Karpas-422 (cell line): Measurements from ENCODE around the gene SDCBP2. TPM values are rescaled to one million over a fixed set of nuclear protein-coding genes. Genes with fewer than 3 reads are reported as not detected.
A peak's percentile ranks its signal among the peaks of the same experiment; 100 is the strongest.

ENCODE experiments used
- DNase-seq: peaks from one replicate; pipeline ENCODE4 v3.0.0-alpha.2; 2015
- H2AFZ ChIP-seq: fragments of 200-600 bp; sonication (generic); 2 replicates; pipeline ENCODE4 v1.6.1; 2014; ENCODE audit warnings: antibody characterized with exemption, low read length, mixed read lengths
- H3K27ac ChIP-seq: fragments of 200-600 bp; sonication (generic); 2 replicates; pipeline ENCODE4 v1.5.1; 2014; ENCODE audit warnings: mild to moderate bottlenecking, low read length, moderate library complexity
- H3K27me3 ChIP-seq: fragments of 200-600 bp; sonication (generic); 2 replicates; pipeline ENCODE4 v1.6.1; 2014; ENCODE audit warnings: low read length, mixed read lengths
- H3K36me3 ChIP-seq: fragments of 200-600 bp; sonication (generic); 2 replicates; pipeline ENCODE4 v1.6.1; 2014; ENCODE audit warnings: low read length, mixed read lengths; ENCODE audit not compliant: insufficient read depth
- H3K4me1 ChIP-seq: fragments of 200-600 bp; sonication (generic); 2 replicates; pipeline ENCODE4 v1.6.1; 2014; ENCODE audit warnings: mild to moderate bottlenecking, low read length, mixed read lengths
- H3K4me2 ChIP-seq: fragments of 200-600 bp; sonication (generic); 2 replicates; pipeline ENCODE4 v1.6.1; 2014; ENCODE audit warnings: low read length, low read depth, mild to moderate bottlenecking; ENCODE audit not compliant: poor library complexity, severe bottlenecking
- H3K4me3 ChIP-seq: fragments of 200-600 bp; sonication (generic); 2 replicates; pipeline ENCODE4 v1.5.1; 2014; ENCODE audit warnings: mild to moderate bottlenecking, antibody characterized with exemption, low read length, mixed read lengths
- H3K79me2 ChIP-seq: fragments of 200-600 bp; sonication (generic); 2 replicates; pipeline ENCODE4 v1.6.1; 2014; ENCODE audit warnings: mild to moderate bottlenecking, low read length, mixed read lengths
- H3K9ac ChIP-seq: fragments of 200-600 bp; sonication (generic); 2 replicates; pipeline ENCODE4 v1.6.0; 2014; ENCODE audit warnings: low read length
- H3K9me2 ChIP-seq: fragments of 200-600 bp; sonication (generic), shearing (Covaris generic); replicated peaks from 2 replicates; pipeline ENCODE4 v1.6.0; 2014; ENCODE audit warnings: mild to moderate bottlenecking, low read length, moderate library complexity; ENCODE audit not compliant: insufficient read depth
- H3K9me3 ChIP-seq: fragments of 300-700, 200-600 bp; sonication (generic); 2 replicates; pipeline ENCODE4 v1.6.1; 2014; ENCODE audit warnings: low read length, mixed read lengths
- H4K20me1 ChIP-seq: fragments of 200-600 bp; sonication (generic); 2 replicates; pipeline ENCODE4 v1.6.1; 2014; ENCODE audit warnings: mild to moderate bottlenecking, antibody characterized with exemption, low read length, low read depth; ENCODE audit not compliant: insufficient read depth
- total RNA-seq: library from RNA; depleted of rRNA; stranded (reverse); fragments of >200 nt; shearing (Covaris generic); gene quantifications from 2 replicates; pipeline ENCODE4 v1.2.3, GENCODE V29; 2014; ENCODE audit warnings: low replicate concordance

Gene SDCBP2
- total RNA-seq, 1 experiment from 2014 or later = not detected

DNA sequence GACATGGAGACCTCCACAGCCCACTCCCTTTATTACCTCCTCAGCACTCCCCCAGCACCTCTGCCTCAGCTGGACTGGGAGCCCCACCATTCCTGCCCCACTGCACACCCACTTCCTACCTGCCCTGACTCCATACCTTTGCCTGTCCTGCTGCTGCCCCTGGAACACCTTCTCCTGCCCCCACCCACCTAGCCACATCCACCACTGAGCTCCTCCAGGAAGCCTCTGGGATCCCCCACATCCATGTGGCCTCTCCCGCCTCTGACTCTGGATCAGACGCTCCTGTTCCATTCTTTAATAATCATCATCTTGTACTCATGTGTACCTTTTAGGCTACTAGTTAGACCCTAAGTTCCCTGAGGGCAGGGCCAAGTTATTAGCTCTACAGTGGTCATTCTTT is 2.2 kb upstream of the SDCBP2 start:
- Histone ChIP-seq H3K36me3 (0 out of 2 replicates have a peak, but pooled peaks cover 10% of the 10 kb centered on the region), H4K20me1 (peaks cover 14% of the 10 kb centered on the region), H2AFZ (no peak overlapping the region), H3K9me2 (no peaks in the 10 kb centered on the region), H3K27ac (no peak overlapping the region), H3K27me3 (no peaks in the 10 kb centered on the region), H3K4me2 (no peak overlapping the region), H3K9ac (no peak overlapping the region), H3K4me1 (peaks cover 22% of the 10 kb centered on the region), H3K4me3 (no peak overlapping the region), H3K79me2 (peaks cover 85% of the 10 kb centered on the region), H3K9me3 (no peaks in the 10 kb centered on the region)
- no peak for DNase-seq

DNA sequence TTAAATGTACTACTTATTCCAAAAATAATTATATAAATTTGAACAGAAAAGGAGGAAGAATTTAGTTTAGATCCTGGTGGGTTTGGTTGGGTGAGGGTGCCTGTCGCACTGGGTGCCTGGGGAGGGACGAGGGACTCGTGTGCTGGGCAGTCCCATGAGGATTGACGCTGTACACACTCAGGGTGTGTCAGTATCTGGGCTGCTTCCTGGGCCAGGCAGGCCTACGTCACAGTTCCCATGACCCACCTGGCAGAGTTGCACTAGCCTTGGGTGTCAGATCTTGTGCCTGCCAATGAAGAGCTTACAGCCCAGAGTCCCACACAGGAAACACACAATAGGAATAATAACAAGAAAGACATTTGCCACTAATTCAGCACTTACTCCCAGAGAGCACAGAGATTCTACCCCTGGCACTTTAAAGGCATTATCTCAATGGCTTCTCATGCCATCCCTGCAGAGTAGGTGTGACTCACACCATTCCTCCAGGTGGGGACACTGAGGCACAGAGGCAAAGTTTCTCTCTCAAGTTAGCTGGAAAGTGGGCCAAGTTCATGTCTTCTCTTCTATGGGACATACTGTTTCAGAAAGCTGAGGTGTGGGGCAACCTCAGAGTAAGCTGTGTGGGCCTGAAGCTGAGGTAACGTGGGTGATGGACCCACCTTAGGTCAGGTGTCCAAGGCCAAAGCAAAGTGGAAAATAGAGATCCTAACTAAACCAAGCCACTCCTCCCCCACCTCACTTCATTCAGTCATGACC is 1.3 kb upstream of the SDCBP2 start:
- Histone ChIP-seq H3K27ac (no peak overlapping the region), H3K79me2 (peaks cover 94% of the 10 kb centered on the region), H2AFZ (no peak overlapping the region), H4K20me1 (peaks cover 14% of the 10 kb centered on the region), H3K27me3 (no peaks in the 10 kb centered on the region), H3K9me3 (no peaks in the 10 kb centered on the region), H3K9ac (no peak overlapping the region), H3K4me1 (peaks cover 25% of the 10 kb centered on the region), H3K36me3 (0 out of 2 replicates have a peak, but pooled peaks cover 10% of the 10 kb centered on the region), H3K4me3 (no peak overlapping the region), H3K4me2 (no peak overlapping the region), H3K9me2 (no peaks in the 10 kb centered on the region)
- DNase-seq = no peak

DNA sequence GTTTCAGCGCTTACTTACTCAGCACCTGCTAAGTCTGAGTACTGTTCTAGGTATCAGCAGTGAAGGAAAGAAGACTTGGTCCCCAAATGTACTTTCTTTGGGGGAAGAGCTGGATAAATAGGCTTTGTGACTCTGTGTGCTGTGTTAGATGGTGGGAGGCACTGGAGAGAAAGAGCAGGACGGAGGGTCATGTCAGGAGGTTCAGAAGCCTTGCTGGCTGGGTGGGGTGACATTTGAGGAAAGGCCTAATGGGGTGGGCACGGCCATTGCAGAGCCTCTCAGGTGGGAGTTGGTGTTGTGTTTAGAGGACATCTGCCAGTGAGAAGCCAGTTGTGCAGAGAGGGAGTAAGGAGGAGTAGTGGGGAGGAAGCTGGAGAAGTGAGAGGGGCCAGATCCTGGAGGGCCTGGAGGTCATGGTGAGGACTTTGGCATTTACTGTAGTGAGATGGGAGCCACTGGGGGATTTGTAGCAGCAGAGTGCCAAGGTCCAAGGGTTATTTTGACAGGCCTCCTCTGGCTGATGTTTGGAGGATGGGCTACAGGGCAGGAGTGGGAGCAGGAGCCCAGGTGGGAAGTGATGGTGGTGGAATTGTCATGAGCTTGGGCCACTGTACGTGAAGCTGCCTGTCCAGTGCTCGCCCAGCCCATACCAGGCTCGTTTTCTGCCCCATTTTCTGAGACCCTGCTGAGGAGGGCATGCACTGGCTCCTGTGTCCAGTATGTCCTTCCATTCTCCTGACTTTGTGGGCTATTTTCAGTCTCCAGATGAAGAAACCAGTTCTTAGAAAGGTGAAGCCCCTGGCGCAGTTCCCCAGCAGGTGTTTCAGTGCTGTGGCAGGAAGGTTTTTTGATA is 886 bp downstream of the SDCBP2 start:
- DNase-seq = no peak
- Histone ChIP-seq H3K4me1 (peaks cover 31% of the 10 kb centered on the region), H3K79me2 (peaks cover 78% of the 10 kb centered on the region), H3K4me2 (peak overlapping the region; percentile 87), H3K36me3 (0 out of 2 replicates have a peak, but pooled peaks cover 6% of the 10 kb centered on the region), H3K9me3 (no peaks in the 10 kb centered on the region), H3K9ac (no peak overlapping the region), H2AFZ (no peak overlapping the region), H3K9me2 (no peaks in the 10 kb centered on the region), H3K27ac (no peak overlapping the region), H4K20me1 (peaks cover 14% of the 10 kb centered on the region), H3K27me3 (no peaks in the 10 kb centered on the region), H3K4me3 (peak overlapping the region; percentile 10; the same call in 1 of the 2 replicates)

DNA sequence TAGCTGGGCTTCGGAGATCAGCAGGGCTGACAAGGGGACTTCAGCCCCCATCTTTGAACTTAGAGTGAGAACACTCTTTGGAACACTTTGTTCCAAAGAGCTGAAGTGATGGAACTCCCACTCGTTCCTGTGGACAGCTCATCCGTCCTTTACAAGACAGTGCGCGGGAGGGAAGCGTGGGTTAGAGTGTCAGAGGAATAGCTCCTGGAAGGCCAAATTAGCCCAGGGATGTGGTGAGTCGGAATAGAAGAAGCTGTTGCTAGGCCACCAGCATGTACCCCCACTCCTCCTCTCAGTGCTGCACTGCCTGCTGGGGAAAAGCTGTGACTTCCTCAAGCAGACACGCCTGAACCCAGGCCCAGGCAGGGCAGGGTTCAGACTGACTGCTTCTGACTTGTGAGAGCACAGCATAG is 1.7 kb downstream of the SDCBP2 start:
- Histone ChIP-seq H3K9ac (peak overlapping the region; percentile 99; the same call in 1 of the 2 replicates), H3K4me2 (peak overlapping the region; percentile 87), H3K4me1 (peaks cover 31% of the 10 kb centered on the region), H3K27me3 (no peaks in the 10 kb centered on the region), H3K4me3 (peak overlapping the region; percentile 92; the same call in 1 of the 2 replicates), H4K20me1 (peaks cover 14% of the 10 kb centered on the region), H3K27ac (no peak overlapping the region), H3K9me2 (no peaks in the 10 kb centered on the region), H3K9me3 (no peaks in the 10 kb centered on the region), H3K79me2 (peaks cover 70% of the 10 kb centered on the region), H2AFZ (no peak overlapping the region), H3K36me3 (no peaks in the 10 kb centered on the region)
- no peak for DNase-seq

DNA sequence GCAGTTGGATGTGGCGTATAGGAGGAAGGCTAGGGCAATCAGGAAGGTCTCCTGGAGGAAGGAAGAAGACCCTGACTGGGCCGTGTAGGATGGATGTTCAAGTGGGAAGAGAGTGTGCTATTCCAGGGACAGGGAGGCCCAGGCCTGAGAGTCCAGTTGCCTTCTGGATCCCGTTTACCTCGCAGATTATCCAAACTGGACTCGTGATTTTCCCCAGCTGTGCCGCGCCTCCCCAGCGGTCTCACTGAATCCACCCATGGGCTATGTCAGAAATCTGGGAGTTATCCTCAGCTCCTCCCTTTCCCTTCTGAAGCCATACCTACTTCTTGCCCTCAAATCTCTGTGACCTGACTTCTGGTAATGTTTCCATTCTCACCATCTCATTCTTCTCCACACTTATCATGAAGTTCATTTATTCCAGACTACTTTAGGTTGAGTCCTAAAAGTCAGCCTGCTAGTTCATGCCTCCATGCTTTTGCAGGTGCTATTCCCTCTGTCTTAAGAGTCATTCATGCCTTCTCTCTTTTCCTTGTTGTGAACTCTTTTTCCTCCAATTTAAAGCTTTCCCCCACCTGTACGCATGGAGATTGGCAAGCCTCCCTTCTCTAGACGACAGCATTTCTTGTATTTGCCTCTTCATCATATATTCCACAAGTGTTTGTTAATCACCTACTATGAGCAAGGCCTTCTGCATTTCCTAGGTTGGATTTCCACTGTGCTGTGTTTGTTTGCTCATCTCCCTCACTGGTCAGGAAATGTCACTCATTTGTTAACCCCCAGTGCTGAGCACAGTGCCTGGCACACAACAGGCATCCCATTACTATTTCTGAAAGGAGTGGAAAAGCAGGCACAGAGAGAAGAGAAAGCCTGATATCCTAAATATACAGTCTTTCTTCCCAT is 2.7 kb downstream of the SDCBP2 start:
- no peaks in the 10 kb centered on the region for H3K36me3 ChIP-seq
- no peaks in the 10 kb centered on the region for H3K27me3 ChIP-seq
- peak overlapping the region; percentile 92 for H3K4me3 ChIP-seq
- peaks cover 31% of the 10 kb centered on the region for H3K4me1 ChIP-seq
- H4K20me1 ChIP-seq = peaks cover 14% of the 10 kb centered on the region
- H2AFZ ChIP-seq = no peak overlapping the region
- H3K79me2 ChIP-seq = peaks cover 61% of the 10 kb centered on the region
- H3K4me2 ChIP-seq = peak overlapping the region; percentile 87
- H3K9ac ChIP-seq = peak overlapping the region; percentile 99
- H3K9me3 ChIP-seq = no peaks in the 10 kb centered on the region
- peak overlapping the region; percentile 73 for H3K27ac ChIP-seq
- no peaks in the 10 kb centered on the region for H3K9me2 ChIP-seq
- no peak for DNase-seq

DNA sequence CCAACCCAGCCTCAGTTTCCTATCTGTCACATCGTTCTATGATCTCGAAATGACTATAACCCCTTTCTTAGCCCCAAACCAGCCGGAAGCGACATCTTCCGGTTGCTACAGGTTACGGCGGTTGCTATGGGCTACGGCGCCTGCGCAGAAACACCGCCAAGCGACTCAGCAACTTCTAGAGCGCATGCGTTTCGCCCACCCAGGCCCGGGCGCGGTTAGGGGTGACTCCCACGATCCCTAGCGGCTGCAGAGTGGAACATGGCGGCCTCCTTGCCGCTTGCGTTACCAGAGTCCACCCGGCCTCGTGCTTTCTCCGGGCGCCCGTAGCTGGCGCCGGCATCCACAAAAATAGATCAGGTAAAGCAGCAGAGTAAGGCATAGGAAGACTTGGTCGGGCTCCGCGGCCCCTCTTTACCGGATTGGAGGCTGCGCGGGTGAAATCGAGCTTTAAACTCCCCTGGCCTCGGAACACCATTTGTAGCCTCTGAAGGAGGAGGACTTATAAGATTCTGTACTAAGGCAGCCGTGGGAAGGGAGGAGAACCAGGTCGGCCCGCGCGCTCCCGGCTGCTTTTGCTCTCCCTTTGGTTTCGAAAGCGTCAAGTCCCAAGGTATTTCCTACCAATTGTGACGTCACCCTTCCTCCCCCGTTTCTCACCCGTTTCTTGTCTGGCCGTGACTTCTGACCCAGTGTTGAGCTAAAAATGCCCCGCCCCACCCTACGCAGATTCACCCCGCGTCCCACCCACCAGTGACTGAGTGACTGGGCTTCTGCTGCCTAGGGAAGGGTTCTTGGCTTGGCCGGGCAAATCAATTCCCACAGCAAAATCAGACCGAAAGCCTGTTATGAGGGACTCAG is 3.5 kb downstream of the SDCBP2 start:
- Histone ChIP-seq H3K4me1 (peaks cover 31% of the 10 kb centered on the region), H3K4me2 (peak overlapping the region; percentile 87), H3K9me3 (no peaks in the 10 kb centered on the region), H3K27ac (peak overlapping the region; percentile 73), H4K20me1 (peaks cover 14% of the 10 kb centered on the region), H3K9ac (peak overlapping the region; percentile 99), H2AFZ (peak overlapping the region; percentile 83), H3K4me3 (peak overlapping the region; percentile 92), H3K36me3 (no peaks in the 10 kb centered on the region), H3K79me2 (peaks cover 52% of the 10 kb centered on the region), H3K9me2 (no peaks in the 10 kb centered on the region), H3K27me3 (no peaks in the 10 kb centered on the region)
- DNase-seq = peak; percentile 99

DNA sequence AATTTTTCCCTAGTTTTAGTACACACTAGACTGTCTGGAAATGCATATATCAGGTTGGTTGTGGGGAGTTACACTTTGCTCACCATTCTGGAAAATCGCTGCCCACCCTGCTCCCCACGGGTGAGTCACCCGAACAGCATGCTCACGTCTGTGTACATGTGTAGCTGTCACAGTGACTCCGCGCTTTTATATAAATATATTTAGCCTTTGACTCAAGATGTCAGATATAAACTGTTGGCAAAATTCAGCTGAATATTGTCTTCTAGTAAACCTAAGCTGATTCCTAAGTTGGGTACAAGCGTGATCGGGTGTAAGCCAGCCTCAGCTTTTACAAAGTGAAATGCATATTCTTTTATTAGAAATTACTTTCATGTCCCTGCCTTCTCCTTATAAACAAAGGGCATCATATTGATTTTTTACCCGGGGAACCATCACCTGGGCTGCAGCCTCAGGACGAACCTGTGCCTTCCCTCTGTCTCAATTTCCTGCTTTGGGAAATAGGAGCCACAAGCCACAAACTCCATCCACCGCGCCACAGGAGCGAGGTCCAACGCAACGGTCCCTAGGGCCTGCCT is 4.3 kb downstream of the SDCBP2 start:
- Histone ChIP-seq H2AFZ (peak overlapping the region; percentile 83), H3K36me3 (no peaks in the 10 kb centered on the region), H3K9me3 (no peaks in the 10 kb centered on the region), H3K4me1 (peaks cover 31% of the 10 kb centered on the region), H3K27ac (no peak overlapping the region), H3K9me2 (no peaks in the 10 kb centered on the region), H4K20me1 (peaks cover 14% of the 10 kb centered on the region), H3K27me3 (no peaks in the 10 kb centered on the region), H3K4me2 (peak overlapping the region; percentile 87), H3K4me3 (peak overlapping the region; percentile 92), H3K79me2 (peaks cover 45% of the 10 kb centered on the region), H3K9ac (peak overlapping the region; percentile 99)
- no peak for DNase-seq
